ENCODE data around the gene RBM22. TPM values are rescaled to one million over a fixed set of nuclear protein-coding genes. Genes with fewer than 3 reads are reported as not detected.

Gene RBM22
- total RNA-seq, 1 donor from 2014 or later: 36.0 TPM

DNA sequence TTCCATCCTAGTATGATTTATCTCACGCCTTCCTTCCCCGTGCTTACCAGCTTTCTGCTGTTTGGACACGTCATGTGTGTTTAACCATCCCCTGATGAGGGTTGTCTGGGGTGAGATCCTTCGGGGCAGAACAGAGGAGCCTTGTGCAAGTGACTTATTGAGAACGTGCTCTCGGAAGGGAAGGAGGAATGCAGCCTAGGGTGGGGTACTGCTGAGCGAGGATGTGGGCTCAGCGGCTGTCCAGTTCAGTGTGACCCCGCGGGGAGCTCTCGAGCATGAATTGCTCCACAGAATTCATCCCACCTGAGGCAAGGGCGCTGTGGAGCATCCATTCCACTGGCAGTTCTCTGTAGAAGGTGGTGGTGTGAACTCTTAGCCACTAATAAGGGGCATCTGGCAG is 35.8 kb downstream of the RBM22 start:
- no peaks in the 10 kb centered on the region for H3K36me3 Mint-ChIP-seq (ENCODE audit: low read depth)
- peaks cover 15% of the 10 kb centered on the region for H3K4me1 Mint-ChIP-seq (ENCODE audit: low read depth)
- no peak overlapping the region for H3K27ac Mint-ChIP-seq (ENCODE audit: unreplicated experiment)
- DNase-seq (ENCODE audit: low spot score): no peak
- H3K27me3 Mint-ChIP-seq (ENCODE audit: low read depth): no peaks in the 10 kb centered on the region
- no peaks in the 10 kb centered on the region for H3K9me3 Mint-ChIP-seq (ENCODE audit: low read depth)
- TF ChIP-seq, protein P1, sequence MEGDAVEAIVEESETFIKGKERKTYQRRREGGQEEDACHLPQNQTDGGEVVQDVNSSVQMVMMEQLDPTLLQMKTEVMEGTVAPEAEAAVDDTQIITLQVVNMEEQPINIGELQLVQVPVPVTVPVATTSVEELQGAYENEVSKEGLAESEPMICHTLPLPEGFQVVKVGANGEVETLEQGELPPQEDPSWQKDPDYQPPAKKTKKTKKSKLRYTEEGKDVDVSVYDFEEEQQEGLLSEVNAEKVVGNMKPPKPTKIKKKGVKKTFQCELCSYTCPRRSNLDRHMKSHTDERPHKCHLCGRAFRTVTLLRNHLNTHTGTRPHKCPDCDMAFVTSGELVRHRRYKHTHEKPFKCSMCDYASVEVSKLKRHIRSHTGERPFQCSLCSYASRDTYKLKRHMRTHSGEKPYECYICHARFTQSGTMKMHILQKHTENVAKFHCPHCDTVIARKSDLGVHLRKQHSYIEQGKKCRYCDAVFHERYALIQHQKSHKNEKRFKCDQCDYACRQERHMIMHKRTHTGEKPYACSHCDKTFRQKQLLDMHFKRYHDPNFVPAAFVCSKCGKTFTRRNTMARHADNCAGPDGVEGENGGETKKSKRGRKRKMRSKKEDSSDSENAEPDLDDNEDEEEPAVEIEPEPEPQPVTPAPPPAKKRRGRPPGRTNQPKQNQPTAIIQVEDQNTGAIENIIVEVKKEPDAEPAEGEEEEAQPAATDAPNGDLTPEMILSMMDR (IDR thresholded peaks at IDR 0.05): no peak
- H3K4me3 Mint-ChIP-seq (ENCODE audit: unreplicated experiment): no peak overlapping the region

DNA sequence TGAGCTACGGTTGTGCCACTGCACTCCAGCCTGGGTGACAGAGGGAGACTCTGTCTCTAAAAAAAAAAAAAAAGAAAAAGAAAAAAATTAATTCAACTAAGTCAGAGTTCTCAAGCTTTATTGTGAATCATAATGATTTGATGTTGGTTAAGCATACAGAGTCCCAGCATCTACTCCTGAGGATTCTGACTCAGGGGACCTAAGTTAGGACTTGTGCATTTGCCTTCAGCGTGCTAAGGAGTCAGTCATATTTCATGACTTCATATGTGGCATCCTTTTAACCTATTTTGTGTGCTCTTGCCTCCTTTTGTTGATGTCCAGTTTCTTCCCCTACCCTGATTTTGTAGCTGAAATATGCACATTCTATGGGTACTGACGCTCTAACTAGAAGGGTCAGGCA is 36.9 kb downstream of the RBM22 start:
- no peaks in the 10 kb centered on the region for H3K9me3 Mint-ChIP-seq (ENCODE audit: low read depth)
- H3K4me1 Mint-ChIP-seq (ENCODE audit: low read depth): peaks cover 23% of the 10 kb centered on the region
- no peak overlapping the region for H3K4me3 Mint-ChIP-seq (ENCODE audit: unreplicated experiment)
- H3K27ac Mint-ChIP-seq (ENCODE audit: unreplicated experiment): no peak overlapping the region
- H3K36me3 Mint-ChIP-seq (ENCODE audit: low read depth): no peaks in the 10 kb centered on the region
- no peak for DNase-seq (ENCODE audit: low spot score)
- H3K27me3 Mint-ChIP-seq (ENCODE audit: low read depth): no peaks in the 10 kb centered on the region
- TF ChIP-seq, protein P1 (IDR thresholded peaks at IDR 0.05): no peak

DNA sequence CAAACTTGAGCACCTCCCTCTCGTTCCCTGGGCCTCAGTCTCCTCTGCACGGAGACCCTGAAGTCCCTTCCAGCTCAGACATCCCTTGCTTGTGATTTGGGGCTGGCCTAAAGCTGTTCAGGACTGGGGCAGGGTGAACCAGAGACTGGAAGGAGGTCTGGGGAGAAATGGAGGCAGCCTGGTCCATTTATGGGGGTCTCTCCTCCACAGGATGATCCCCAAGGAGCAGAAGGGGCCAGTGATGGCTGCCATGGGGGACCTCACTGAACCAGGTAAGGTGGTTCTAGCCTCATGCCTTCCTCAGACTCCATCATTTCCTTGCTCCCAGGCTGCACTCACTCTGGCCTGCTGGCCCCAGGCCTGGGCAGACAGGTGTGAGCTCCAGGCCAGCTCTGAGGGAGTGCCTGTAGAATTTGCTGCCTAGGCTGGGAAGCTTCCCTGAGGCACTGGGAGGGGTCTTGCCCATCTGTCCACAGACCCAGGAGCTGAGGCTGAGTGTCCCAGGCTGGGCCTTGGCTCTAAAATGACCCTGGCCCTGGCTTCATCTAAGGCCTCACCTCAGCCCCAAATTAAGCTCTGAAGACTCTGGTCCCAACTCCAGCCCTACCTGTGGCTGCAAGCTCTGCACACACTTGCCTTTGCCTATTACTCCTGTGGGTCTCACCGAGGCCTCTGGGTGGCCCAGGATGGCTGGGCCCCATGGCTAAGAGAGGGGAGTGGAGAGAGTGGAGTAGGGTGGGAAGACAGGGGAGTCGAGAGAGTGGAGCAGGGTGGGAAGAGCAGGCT is 37.9 kb downstream of the RBM22 start:
- no peak for DNase-seq (ENCODE audit: low spot score)
- H3K4me3 Mint-ChIP-seq (ENCODE audit: unreplicated experiment): no peak overlapping the region
- no peaks in the 10 kb centered on the region for H3K27me3 Mint-ChIP-seq (ENCODE audit: low read depth)
- no peaks in the 10 kb centered on the region for H3K9me3 Mint-ChIP-seq (ENCODE audit: low read depth)
- no peak overlapping the region for H3K27ac Mint-ChIP-seq (ENCODE audit: unreplicated experiment)
- TF ChIP-seq, protein P1 (IDR thresholded peaks at IDR 0.05): no peak
- no peaks in the 10 kb centered on the region for H3K36me3 Mint-ChIP-seq (ENCODE audit: low read depth)
- H3K4me1 Mint-ChIP-seq (ENCODE audit: low read depth): peaks cover 32% of the 10 kb centered on the region

DNA sequence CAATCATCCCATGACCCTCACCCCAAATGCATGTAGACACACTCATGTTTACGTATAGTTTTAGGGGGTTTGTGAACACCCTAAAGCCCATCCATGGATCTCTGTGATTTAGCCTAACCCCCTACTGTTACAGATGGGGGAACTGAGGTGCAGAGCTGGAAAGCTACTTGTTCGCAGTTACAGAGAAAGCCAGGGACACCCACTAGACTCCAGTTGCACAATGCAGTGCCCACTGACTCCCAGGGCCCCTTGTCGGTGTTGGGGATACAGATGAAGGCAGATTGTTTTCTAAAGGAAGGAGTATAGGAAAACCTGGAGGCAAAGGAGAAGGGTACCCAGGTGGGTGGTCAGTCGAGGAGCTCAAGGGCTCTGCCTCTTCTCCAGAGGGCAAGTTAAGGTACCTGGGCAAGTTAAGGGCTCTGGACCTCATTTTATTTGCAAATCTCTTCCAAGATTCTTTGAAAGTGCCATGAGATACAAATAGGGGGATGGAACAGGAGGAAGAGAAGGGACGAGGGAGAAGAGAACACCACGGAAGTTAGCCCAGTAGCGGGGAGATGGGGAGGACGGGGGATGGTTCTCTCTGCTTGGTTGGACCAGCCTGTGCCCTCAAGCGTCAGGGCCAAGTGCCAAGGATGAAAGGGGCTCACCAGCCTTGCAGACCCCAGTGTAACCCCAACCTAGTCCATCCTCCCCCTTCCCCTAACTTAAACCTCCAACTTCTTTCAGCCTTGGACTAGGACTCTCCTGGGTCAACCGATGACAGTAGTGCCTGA is 38.9 kb downstream of the RBM22 start:
- DNase-seq (ENCODE audit: low spot score): no peak
- Mint-ChIP-seq H3K9me3 (ENCODE audit: low read depth) (no peaks in the 10 kb centered on the region), H3K36me3 (ENCODE audit: low read depth) (no peaks in the 10 kb centered on the region), H3K4me1 (ENCODE audit: low read depth) (peaks cover 41% of the 10 kb centered on the region), H3K4me3 (ENCODE audit: unreplicated experiment) (no peak overlapping the region), H3K27me3 (ENCODE audit: low read depth) (no peaks in the 10 kb centered on the region), H3K27ac (ENCODE audit: unreplicated experiment) (no peak overlapping the region)
- TF ChIP-seq, protein P1 (IDR thresholded peaks at IDR 0.05): no peak

DNA sequence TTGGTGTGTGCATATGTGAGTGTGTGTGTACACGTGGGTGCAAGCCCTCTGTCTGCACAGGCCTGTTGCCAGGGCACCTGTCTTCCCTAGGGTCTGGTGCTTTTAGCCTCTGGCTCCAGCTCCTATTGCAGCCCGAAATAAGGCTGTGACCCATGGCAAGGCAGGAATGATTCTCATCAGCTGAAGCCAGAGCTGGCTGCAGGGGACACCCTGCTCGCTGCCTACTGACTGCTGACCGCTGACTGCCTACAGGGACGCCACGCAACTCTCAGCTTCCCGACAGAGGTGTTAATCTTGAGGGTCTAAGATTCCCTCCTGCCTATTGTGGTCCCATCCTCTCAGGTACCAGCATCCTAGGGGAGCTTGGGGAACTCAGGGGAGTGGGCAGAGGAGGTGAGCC is 39.8 kb downstream of the RBM22 start, which contains the start of gene MYOZ3:
Gene MYOZ3, plus strand, starts transcription at position 166 of the 400 bp plus-strand sequence. CDS start 1,691 bp downstream, outside the sequence.
- Mint-ChIP-seq H3K27me3 (ENCODE audit: low read depth) (no peaks in the 10 kb centered on the region), H3K4me3 (ENCODE audit: unreplicated experiment) (no peak within 1 kb of the TSS), H3K27ac (ENCODE audit: unreplicated experiment) (peak within 1 kb of the TSS; percentile 67), H3K4me1 (ENCODE audit: low read depth) (peaks cover 41% of the 10 kb centered on the region), H3K36me3 (ENCODE audit: low read depth) (no peaks in the 10 kb centered on the region), H3K9me3 (ENCODE audit: low read depth) (no peaks in the 10 kb centered on the region)
- TF ChIP-seq, protein P1 (IDR thresholded peaks at IDR 0.05): no peak
- no peak for DNase-seq (ENCODE audit: low spot score)

Measured in chondrocyte (in vitro differentiated cells).